Fibroblast of skin of left biceps (primary cell): ENCODE results near the gene RPL4.
"Not testable (repeated sequence)": the region's sequence is repeated elsewhere in the genome, so short reads cannot be mapped to it uniquely, and the experiment has no call there.

Experiments
- DNase-seq, 2 experiments: peaks; one replicate each; pipeline ENCODE4 v3.0.0-alpha.2; 2013; ENCODE audit warnings: low read depth in 2 of 2

RPL4 gene

DNA sequence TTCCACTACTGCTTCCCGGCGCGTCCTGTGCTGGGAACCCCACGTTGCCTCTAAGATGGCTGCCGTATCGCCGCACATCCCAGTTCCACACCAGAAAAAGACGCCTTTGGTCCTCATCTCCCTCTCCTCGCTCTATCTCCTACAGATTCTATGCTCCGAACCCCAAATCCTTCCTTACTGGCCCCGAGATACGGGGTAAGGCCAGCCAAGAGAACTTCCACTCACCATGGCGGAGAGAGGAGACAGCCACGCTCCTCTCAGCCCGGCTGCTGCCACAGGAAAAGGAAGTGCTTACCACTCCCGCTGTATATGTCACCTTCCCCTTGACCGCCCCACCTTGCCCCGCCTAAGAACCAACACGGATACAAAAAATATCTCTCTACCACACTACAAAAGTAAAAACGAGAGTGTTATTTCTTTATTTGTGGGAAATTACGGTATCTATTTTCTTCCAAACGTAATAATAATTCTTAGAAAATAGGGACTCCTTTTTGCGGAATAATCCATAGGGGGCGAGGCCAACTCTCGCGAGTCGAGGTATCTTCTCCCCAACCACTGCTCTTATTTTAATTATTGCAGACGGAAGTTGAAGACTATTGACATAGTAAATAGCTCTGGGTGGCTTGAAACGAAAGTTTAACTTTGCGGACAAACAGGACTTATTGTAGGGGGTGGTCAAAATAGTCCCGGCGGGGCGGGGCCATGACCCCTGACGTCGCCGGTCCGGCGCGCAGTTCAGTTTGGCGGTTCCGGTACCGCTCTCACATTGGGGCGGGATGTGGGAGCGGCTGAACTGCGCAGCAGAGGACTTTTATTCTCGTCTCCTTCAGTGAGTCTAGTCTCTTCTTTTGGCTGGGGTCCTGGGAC is at the start of gene RPL4, which contains the start of gene ZWILCH:
RPL4 (minus strand) TSS at position 293 of the 867 bp plus-strand sequence; CDS start at position 228, 65 bp downstream.
ZWILCH (plus strand) TSS at position 764 of the 867 bp plus-strand sequence; CDS start at position 777, 13 bp downstream.
- DNase-seq: peak; percentile 75

DNA sequence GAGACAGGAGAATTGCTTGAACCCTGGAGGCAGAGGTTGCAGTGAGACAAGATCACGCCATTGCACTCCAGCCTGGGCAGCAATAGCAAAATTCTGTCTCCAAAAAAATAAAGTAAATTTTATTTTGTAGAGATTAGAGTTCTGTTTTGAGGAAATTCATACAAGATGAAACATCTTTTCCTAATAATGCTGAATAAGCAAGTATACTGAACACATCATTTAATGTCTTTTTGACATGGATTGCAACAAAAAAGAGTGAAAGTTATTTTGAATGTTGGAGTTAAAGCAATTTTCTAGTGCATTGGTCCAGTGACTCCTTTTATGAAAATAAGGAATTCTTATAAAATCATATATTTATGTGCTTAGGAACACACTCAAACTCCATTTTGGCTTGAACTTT is 40.6 kb upstream of the RPL4 start:
- DNase-seq: no peak

- DNase-seq: no peak
Observed at GRCh38 chr15:66542896-66543295, 38.2 kb upstream of the RPL4 start.

DNA sequence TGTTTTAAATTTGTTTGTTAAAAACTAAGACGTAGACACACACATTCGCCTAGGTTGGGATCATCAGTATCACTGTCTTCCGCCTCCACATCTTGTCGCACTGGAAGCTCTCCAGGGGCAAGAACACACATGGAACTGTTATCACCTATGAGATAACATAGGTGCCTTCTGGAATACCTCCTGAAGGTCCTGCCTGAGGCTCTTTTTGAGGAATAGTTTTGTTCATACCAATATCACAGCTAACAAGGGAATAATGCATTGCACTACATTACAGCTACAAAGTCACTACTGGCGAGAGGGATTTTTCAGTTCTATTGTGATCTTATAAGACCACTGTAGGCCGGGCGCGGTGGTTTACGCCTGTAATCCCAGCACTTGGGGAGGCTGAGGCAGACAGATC is 30.4 kb upstream of the RPL4 start:
- no peak for DNase-seq

GRCh38 chr15:66524838-66525237 is 20.2 kb upstream of the RPL4 start:
- DNase-seq: no peak

- DNase-seq: no peak
Observed at GRCh38 chr15:66523926-66524325, 19.3 kb upstream of the RPL4 start.

- no peak for DNase-seq
Observed at GRCh38 chr15:66515901-66516322, 11.3 kb upstream of the RPL4 start.

DNA sequence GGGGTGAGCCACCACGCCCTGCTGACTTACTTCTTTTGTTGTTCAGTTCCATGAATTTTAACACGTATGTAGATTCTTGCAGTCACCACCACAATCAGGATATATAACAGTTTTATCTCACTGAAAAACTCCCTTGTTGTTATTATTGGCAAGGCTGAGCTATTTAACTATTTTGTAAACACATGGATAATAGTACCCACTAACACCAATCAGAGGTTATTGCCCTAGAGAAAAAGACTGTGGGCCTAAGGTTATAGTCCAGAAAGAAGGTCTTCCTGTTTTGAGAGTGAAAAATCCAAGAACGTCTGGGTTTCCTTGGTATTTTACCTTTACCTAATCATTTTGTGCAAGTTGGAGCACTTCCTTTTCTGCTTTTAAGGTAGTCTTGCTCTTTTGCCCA is 9.9 kb upstream of the RPL4 start:
- no peak for DNase-seq

DNA sequence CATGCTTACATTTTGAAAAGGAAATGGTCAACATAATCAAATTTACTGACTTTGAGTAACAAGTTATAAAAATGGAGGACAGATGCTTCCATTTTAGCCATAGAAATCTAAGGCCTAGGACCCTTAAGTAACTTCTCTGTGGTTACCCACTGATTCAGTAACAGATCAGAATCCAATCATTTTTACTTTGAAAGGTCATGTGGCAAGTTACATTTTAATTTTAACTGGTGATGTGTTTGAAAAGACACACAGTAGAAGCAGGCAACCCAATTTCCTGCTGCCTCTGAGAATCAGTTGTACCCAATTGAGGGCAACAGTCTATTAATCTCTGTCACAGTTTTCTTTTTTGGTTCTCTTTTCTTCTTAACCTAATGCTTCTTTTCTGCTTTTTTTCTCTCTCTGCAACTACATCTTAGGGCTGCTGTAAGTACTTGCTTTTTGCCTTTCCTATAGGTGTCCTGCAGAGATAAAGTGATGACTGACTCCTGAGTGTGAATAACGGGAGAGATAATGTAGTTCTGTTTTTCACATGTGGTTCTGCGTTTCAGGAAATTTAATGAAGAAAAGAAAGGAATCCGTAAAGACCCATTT is 3.7 kb upstream of the RPL4 start:
- DNase-seq: no peak

DNA sequence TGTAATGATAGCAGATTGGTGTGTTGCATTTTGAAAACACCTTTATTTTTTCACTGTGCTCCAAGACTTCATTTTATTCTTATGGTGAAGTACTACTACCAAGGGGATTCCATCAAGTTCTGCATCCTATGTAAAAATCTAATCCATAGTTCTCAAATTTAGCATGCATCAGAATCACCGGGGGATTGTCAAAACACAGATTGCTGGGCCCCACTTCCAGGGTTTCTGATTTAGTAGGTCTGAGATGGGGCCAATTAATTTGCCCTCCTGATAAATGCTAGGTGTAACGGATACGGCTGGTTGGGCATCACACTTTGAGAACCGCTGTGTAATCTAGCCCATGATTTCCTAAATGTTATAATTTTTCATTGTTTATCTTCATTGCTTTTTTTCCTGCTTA is 1.2 kb upstream of the RPL4 start:
- DNase-seq: no peak

DNA sequence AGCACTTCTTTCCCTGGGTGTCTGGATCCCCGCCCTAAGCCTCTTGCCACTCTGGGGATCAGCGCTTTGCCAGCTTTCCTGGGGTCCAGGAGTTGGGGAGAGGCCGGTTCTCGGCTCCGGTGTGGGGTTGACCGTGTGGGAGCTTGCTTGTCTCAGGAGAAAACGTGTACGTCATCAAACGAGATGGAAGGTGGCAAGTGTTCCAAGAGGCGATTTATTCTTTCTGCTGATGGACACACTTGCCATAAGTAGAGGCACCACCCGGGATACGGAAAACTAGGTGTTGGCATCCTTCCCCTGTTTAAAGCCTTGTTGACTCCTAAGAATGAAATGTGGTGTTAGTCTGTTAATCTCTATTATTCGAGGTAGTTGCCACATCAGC is 766 bp upstream of the RPL4 start:
- DNase-seq: no peak

DNA sequence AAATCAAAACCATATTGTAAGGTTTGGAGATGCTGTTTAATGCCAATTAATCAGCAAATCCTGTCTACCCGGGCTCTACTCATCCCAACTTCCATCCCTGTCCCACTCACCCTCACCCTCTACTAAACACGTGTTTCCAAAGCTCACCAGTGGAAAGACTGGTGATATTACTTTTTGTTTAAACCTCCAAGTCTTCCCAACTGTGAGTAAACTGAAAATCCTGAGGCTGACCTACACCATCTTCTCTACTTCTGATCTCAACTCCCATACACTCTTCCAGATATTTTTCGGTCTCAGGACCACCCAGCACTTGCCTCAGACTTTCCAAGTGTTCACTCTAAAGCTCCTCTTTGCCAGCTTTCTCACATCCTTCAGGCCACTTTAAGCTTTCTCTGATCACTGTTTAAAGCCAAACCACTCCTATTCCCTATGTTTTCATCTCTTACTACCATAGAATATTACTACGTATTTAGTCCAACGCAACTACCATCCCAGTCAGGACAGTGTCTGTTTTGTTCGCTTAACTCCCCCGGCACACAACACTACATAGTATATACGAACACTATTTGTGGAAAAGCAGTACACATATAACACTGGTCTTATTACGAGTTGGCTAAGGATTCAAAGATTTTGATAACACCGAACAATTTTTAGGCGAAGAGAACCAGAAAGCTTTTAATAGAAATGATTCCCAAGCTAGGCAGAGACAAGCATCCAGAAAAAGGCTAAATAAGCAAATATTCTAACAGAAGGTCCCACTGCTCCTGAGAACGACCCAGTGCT is 684 bp downstream of the RPL4 start:
- no peak for DNase-seq

DNA sequence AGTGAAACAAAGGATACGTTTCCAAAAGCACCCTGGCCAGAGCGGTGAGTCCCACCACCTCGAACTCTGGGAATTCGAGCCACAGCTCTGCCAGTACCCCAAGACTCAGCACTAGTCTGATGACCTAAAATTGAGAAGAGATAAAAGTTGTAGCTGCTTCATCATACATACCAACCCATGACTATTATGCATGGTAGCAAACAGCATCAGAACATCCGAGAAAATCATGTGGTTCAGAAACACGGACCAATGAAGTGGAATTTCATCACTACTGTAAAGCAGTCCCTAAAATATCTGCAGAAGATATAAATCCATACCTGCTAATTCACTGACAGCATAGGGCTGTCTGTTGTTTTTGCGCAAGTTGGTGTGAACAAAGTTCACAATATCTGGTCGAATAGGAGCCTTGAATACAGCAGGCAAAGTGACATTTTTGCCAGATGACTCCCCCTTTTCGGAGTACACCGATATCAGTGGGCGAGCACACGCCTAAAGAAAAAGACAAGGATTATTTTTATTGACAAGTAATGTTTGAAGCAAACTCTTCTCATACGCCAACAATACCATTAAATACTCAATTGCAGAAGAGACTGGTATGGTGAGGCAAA is 1.5 kb downstream of the RPL4 start:
- not testable (repeated sequence) for DNase-seq

DNA sequence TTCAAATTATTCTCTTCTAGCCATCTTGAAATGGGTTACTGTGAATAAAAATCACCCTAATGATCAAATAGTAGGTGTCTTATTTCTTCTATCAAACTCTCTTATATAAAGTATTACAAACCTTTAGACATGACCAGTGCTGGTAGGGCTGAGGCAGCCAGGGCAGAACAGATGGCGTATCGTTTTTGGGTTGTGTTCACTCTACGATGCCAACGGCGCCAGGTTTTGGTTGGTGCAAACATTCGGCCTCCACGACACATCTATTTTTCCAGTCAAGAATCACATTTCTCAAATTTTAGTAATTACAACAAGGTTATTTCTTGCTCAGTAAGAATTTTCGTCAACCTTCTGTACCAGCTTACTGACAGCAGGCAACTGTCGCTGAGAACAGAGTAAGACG is 2.2 kb downstream of the RPL4 start:
- no peak for DNase-seq

DNA sequence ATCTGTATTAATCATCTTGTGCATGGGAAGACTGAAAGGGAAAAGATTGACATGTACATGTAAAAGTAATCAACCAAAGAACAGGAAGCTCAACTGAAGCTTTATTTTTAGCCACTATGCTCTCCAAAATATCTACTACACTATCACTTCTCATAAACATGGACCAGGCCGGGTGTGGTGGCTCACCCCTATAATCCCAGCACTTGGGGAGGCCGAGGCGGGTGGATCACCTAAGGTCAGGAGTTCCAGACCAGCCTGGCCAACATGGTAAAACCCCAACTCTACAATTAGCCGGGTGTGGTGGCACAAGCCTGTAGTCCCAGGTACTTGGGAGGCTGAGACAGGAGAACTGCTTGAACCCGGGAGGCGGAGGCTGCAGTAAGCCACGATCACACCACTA is 4.3 kb downstream of the RPL4 start:
- DNase-seq: not testable (repeated sequence)

GRCh38 chr15:66498501-66499386 is 5.9 kb downstream of the RPL4 start:
- peak; percentile 16 to 19 for DNase-seq

DNA sequence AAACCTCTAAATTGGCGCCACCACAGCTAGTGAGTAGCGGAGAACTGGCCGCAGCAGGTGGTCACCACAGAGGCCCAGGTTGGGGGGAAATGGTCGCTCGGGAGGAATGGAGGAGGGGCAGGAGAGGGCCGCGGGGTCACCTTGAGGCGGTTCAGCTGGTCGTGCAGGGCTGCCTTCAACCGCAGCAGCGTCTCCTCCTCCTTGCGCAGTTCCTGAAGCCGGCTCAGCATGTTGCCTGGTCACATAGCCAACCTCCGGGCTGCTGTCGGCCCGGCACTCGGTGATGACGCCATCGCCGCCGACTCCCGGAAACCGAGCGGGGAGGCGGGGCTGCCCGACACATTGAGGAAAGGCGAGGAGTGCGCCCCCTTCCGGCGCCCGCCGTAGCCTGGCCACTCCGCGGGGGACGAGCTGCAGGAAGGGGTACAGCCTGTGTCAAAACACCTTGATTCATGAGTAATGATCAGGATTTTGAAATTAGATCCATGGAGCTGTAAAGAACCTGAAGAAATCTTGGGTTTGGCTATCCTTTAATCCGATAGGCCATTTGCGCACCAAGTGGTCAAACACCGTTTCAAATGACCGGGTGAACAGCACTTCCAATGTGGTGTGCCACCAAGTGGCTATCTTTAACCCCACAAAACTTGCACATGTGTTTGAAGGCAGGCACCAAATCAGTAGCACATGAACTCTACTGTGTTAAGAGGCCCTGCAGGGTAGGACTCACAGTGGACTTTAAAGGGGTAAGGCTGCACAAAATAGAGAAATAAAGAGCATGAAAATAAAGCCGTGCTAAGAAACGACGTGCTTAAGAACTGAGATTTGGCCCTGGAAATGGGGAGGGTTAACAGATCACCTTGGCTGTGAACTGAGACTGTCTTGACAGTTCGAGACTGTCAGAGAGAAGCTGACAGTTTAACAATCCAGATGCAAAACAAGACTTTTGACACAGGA is 6.9 kb downstream of the RPL4 start, which contains the start of gene SNAPC5:
SNAPC5 (minus strand) TSS at position 261 of the 954 bp plus-strand sequence; CDS start at position 230, 31 bp downstream.
- DNase-seq: peak; percentile 74 to 86

- no peak for DNase-seq
Observed at GRCh38 chr15:66496951-66497501, 7.6 kb downstream of the RPL4 start.

DNA sequence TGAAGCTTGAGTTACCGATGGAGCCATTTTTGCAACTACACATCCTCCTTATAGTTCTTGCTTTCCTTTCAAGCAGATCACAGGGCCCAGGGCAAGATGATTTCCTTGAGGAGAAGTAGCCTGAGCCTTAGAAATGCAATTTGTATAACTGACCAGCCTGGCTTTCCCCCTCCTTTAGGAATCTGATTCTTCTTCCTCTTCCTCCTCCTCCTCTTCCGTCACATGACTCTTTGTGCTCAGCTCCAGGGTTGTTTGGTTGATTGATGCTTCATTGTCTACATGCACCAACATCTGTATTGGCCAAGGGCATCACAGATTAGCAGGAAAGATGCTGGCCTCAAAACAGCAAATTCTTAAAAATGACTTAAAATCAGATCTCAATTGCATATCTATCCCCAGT is 10.4 kb downstream of the RPL4 start:
- no peak for DNase-seq
